Hepatocyte (in vitro differentiated cells): ENCODE measurements around the gene RCOR2. TPM values are rescaled to one million over a fixed set of nuclear protein-coding genes. Genes with fewer than 3 reads are reported as not detected.

ENCODE experiments used
- DNase-seq: peaks from one replicate; pipeline ENCODE4 v3.0.0-alpha.2; 2016; ENCODE audit warnings: low spot score
- H2AFZ ChIP-seq: fragments of 200-600 bp; sonication (generic); 2 replicates; pipeline ENCODE4 v1.6.0; 2016; ENCODE audit warnings: antibody characterized with exemption, mild to moderate bottlenecking
- H3K27ac ChIP-seq: fragments of 200-600 bp; sonication (generic); 2 replicates; pipeline ENCODE4 v1.5.1; 2016; ENCODE audit warnings: mild to moderate bottlenecking
- H3K27me3 ChIP-seq: fragments of 200-600 bp; sonication (generic); 2 replicates; pipeline ENCODE4 v1.6.1; 2016
- H3K36me3 ChIP-seq: fragments of 200-600 bp; sonication (generic); replicated peaks from 2 replicates; pipeline ENCODE4 v1.5.1; 2016; ENCODE audit warnings: low read depth; ENCODE audit not compliant: insufficient read depth
- H3K4me1 ChIP-seq: fragments of 200-600 bp; sonication (generic); 2 replicates; pipeline ENCODE4 v1.5.1; 2016; ENCODE audit warnings: mild to moderate bottlenecking, moderate library complexity; ENCODE audit not compliant: insufficient read depth
- H3K4me2 ChIP-seq: fragments of 200-600 bp; sonication (generic); 2 replicates; pipeline ENCODE4 v1.6.0; 2016
- H3K4me3 ChIP-seq: fragments of 200-600 bp; sonication (generic); 2 replicates; pipeline ENCODE4 v1.5.1; 2016; ENCODE audit warnings: mild to moderate bottlenecking
- H3K79me2 ChIP-seq: fragments of 200-600 bp; sonication (generic); 2 replicates; pipeline ENCODE4 v1.6.0; 2017; ENCODE audit warnings: mild to moderate bottlenecking
- H3K9me2 ChIP-seq: fragments of 200-600 bp; sonication (generic); replicated peaks from 2 replicates; pipeline ENCODE4 v1.6.0; 2017; ENCODE audit warnings: mild to moderate bottlenecking; ENCODE audit not compliant: insufficient read depth
- H3K9me3 ChIP-seq: fragments of 200-600 bp; sonication (generic); 2 replicates; pipeline ENCODE4 v1.5.1; 2016; ENCODE audit warnings: low read depth, mild to moderate bottlenecking
- H4K20me1 ChIP-seq: fragments of 200-600 bp; sonication (generic); 2 replicates; pipeline ENCODE4 v1.6.0; 2016; ENCODE audit warnings: mild to moderate bottlenecking; ENCODE audit not compliant: insufficient read depth, poor library complexity, severe bottlenecking
- EZH2 ChIP-seq: fragments of 200-600 bp; sonication (generic); IDR thresholded peaks from 2 replicates; pipeline ENCODE4 v1.6.1; 2016; ENCODE audit warnings: antibody characterized with exemption, mild to moderate bottlenecking, borderline replicate concordance
- EZH2phosphoT487 ChIP-seq: fragments of 200-600 bp; sonication (generic); IDR thresholded peaks from one replicate; pipeline ENCODE4 v1.6.1; 2018; ENCODE audit warnings: antibody characterized with exemption, mild to moderate bottlenecking, low read depth, moderate library complexity; ENCODE audit not compliant: unreplicated experiment, severe bottlenecking
- WGBS: methylation state at CpG from one replicate; pipeline ENCODE4 v1.1.6; 2016; ENCODE audit warnings: low lambda C conversion rate; ENCODE audit errors: missing lambda C conversion rate; 5-methylcytosine and 5-hydroxymethylcytosine counted together
- polyA plus RNA-seq: library from polyadenylated mRNA; unstranded; fragments of >200 nt; fragmentation: Nextera tagmentation; extraction: Ambion mirVana; gene quantifications from 2 replicates; pipeline ENCODE4 v1.2.1, GENCODE V29; 2016
- total RNA-seq: library from RNA; depleted of rRNA; stranded (reverse); fragments of >200 nt; gene quantifications from 2 replicates; pipeline ENCODE4 v1.2.3, GENCODE V29; 2014
- TF ChIP-seq, protein P1 (sequence below): fragments of 200-600 bp; sonication (generic); IDR thresholded peaks from 2 replicates; pipeline ENCODE4 v1.5.1; 2016; ENCODE audit warnings: antibody characterized with exemption, mild to moderate bottlenecking; ENCODE audit not compliant: poor library complexity

The RCOR2 gene
- total and polyA plus RNA-seq, 2 experiments from 2014 or later = 3.5 to 4.3 TPM

GRCh38 chr11:63917692-63918506 lies 935 bp upstream of the RCOR2 start:
- TF ChIP-seq, protein P1, sequence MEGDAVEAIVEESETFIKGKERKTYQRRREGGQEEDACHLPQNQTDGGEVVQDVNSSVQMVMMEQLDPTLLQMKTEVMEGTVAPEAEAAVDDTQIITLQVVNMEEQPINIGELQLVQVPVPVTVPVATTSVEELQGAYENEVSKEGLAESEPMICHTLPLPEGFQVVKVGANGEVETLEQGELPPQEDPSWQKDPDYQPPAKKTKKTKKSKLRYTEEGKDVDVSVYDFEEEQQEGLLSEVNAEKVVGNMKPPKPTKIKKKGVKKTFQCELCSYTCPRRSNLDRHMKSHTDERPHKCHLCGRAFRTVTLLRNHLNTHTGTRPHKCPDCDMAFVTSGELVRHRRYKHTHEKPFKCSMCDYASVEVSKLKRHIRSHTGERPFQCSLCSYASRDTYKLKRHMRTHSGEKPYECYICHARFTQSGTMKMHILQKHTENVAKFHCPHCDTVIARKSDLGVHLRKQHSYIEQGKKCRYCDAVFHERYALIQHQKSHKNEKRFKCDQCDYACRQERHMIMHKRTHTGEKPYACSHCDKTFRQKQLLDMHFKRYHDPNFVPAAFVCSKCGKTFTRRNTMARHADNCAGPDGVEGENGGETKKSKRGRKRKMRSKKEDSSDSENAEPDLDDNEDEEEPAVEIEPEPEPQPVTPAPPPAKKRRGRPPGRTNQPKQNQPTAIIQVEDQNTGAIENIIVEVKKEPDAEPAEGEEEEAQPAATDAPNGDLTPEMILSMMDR = no peak
- peak overlapping the region; percentile 99 for H3K4me2 ChIP-seq
- H4K20me1 ChIP-seq = no peaks in the 10 kb centered on the region
- peaks cover 9% of the 10 kb centered on the region for H3K79me2 ChIP-seq
- H2AFZ ChIP-seq = peak overlapping the region; percentile 44
- H3K36me3 ChIP-seq = no peaks in the 10 kb centered on the region
- H3K4me3 ChIP-seq = peak overlapping the region; percentile 67
- peak; percentile 61 for DNase-seq
- no peaks in the 10 kb centered on the region for H3K9me3 ChIP-seq
- H3K27ac ChIP-seq = peak overlapping the region; percentile 75
- WGBS = 21% methylated on average over 27 of the region's 50 CpGs
- H3K4me1 ChIP-seq = peaks cover 51% of the 10 kb centered on the region
- no peaks in the 10 kb centered on the region for H3K9me2 ChIP-seq
- H3K27me3 ChIP-seq = no peaks in the 10 kb centered on the region

GRCh38 chr11:63915961-63916836 lies 765 bp downstream of the RCOR2 start:
- no peaks in the 10 kb centered on the region for H3K9me3 ChIP-seq
- no peaks in the 10 kb centered on the region for H3K36me3 ChIP-seq
- no peak for TF ChIP-seq EZH2phosphoT487
- TF ChIP-seq, protein P1 = peak; percentile 60
- no peak for TF ChIP-seq EZH2
- H3K4me2 ChIP-seq = peak overlapping the region; percentile 99
- peak overlapping the region; percentile 70 for H3K4me3 ChIP-seq
- no peak overlapping the region for H3K27ac ChIP-seq
- H3K27me3 ChIP-seq = no peaks in the 10 kb centered on the region
- peak; percentile 70 for DNase-seq
- H3K4me1 ChIP-seq = peaks cover 51% of the 10 kb centered on the region
- H4K20me1 ChIP-seq = no peaks in the 10 kb centered on the region
- 2% methylated on average over 33 of the region's 56 CpGs for WGBS
- peak overlapping the region; percentile 26 for H2AFZ ChIP-seq
- H3K9me2 ChIP-seq = no peaks in the 10 kb centered on the region
- peaks cover 9% of the 10 kb centered on the region for H3K79me2 ChIP-seq

- Histone ChIP-seq H3K9me2 (no peaks in the 10 kb centered on the region), H3K9me3 (no peaks in the 10 kb centered on the region), H2AFZ (no peak overlapping the region), H4K20me1 (no peaks in the 10 kb centered on the region), H3K4me2 (peak overlapping the region; percentile 99), H3K79me2 (peaks cover 9% of the 10 kb centered on the region), H3K4me3 (no peak overlapping the region), H3K27me3 (no peaks in the 10 kb centered on the region), H3K36me3 (no peaks in the 10 kb centered on the region), H3K27ac (no peak overlapping the region), H3K4me1 (peaks cover 45% of the 10 kb centered on the region)
- DNase-seq = no peak
- TF ChIP-seq EZH2 (no peak), EZH2phosphoT487 (no peak)
- TF ChIP-seq, protein P1 = no peak
- WGBS = 52% methylated on average over 16 of the region's 20 CpGs
These were observed 1.9 kb downstream of the RCOR2 start for GRCh38 chr11:63914896-63915691.
